ENCODE data around the gene WDR59.

GRCh38 chr16:74923766-74924460, 61.0 kb downstream of the WDR59 start:
- TF ChIP-seq RAD51 (IDR thresholded peaks at IDR 0.05; ENCODE audit: borderline replicate concordance, low read depth) (no peak), CTCF (IDR thresholded peaks at IDR 0.05 in 2 of 3, conservative IDR thresholded peaks at IDR 0.05 in 1 of 3; ENCODE audit: insufficient read depth in 2 of 3, low read depth in 1 of 3, low read length in 3 of 3) (no peak), KAT2B (IDR thresholded peaks at IDR 0.05; ENCODE audit: low read depth, low read length) (no peak), SMC3 (conservative IDR thresholded peaks at IDR 0.05; ENCODE audit: insufficient read depth, low read depth, low read length) (no peak), ZBTB11 (CRISPR knock-in tag; IDR thresholded peaks at IDR 0.05) (no peak), TAF1 (IDR thresholded peaks at IDR 0.05; ENCODE audit: control insufficient read depth, extremely low read depth, insufficient read depth, low read length, severe bottlenecking) (no peak)
